DOHH2 (cell line): ENCODE data around the gene RPH3AL.

Experiments
- H3F3A ChIP-seq: fragments of 200-600 bp; sonication (generic), shearing (Covaris generic); 2 replicates; pipeline ENCODE4 v1.6.0; 2016; ENCODE audit warnings: antibody characterized with exemption, mild to moderate bottlenecking; ENCODE audit not compliant: control insufficient read depth, insufficient read depth
- H3K27ac ChIP-seq: fragments of 200-600 bp; sonication (generic); 2 replicates; pipeline ENCODE4 v1.5.1; 2014; ENCODE audit warnings: low read depth, mild to moderate bottlenecking, low read length, moderate library complexity
- H3K27me3 ChIP-seq: fragments of 200-600 bp; sonication (generic); 2 replicates; pipeline ENCODE4 v1.6.1; 2014; ENCODE audit warnings: mild to moderate bottlenecking, low read length, mixed read lengths; ENCODE audit not compliant: control insufficient read depth
- H3K36me3 ChIP-seq: fragments of 200-600 bp; sonication (generic); 2 replicates; pipeline ENCODE4 v1.6.1; 2014; ENCODE audit warnings: mild to moderate bottlenecking, low read length, moderate library complexity, mixed read lengths; ENCODE audit not compliant: control insufficient read depth
- H3K4me1 ChIP-seq: fragments of 200-600 bp; sonication (generic); 2 replicates; pipeline ENCODE4 v1.6.1; 2014; ENCODE audit warnings: mild to moderate bottlenecking, low read length, mixed read lengths; ENCODE audit not compliant: control insufficient read depth
- H3K4me2 ChIP-seq: fragments of 200-600 bp; sonication (generic); 2 replicates; pipeline ENCODE4 v1.6.0; 2014; ENCODE audit warnings: mild to moderate bottlenecking, low read length, moderate library complexity
- H3K4me3 ChIP-seq: fragments of 200-600 bp; sonication (generic); 2 replicates; pipeline ENCODE4 v1.5.1; 2014; ENCODE audit warnings: mild to moderate bottlenecking, low read length, mixed read lengths
- H3K79me2 ChIP-seq: fragments of 200-600 bp; sonication (generic); 2 replicates; pipeline ENCODE4 v1.6.1; 2014; ENCODE audit warnings: mild to moderate bottlenecking, low read length, mixed read lengths; ENCODE audit not compliant: control insufficient read depth
- H3K9me2 ChIP-seq: fragments of 200-600 bp; sonication (generic); replicated peaks from 2 replicates; pipeline ENCODE4 v1.6.1; 2014; ENCODE audit warnings: mild to moderate bottlenecking, low read length, mixed read lengths; ENCODE audit not compliant: control insufficient read depth
- H3K9me3 ChIP-seq: fragments of 200-600 bp; sonication (generic); 2 replicates; pipeline ENCODE4 v1.6.1; 2014; ENCODE audit warnings: antibody characterized with exemption, low read length, mixed read lengths; ENCODE audit not compliant: control insufficient read depth, insufficient read depth
- H4K20me1 ChIP-seq: fragments of 200-600 bp; sonication (generic); 2 replicates; pipeline ENCODE4 v1.6.0; 2014; ENCODE audit warnings: low read depth, mild to moderate bottlenecking, antibody characterized with exemption, low read length, moderate library complexity; ENCODE audit not compliant: control insufficient read depth, insufficient read depth
- CTCF ChIP-seq: fragments of 200-600 bp; sonication (generic); IDR thresholded peaks from one replicate; pipeline ENCODE4 v1.5.1; 2014; ENCODE audit warnings: antibody characterized with exemption, mild to moderate bottlenecking, low read depth, low read length; ENCODE audit not compliant: poor library complexity, severe bottlenecking
- EZH2phosphoT487 ChIP-seq: fragments of 200-600 bp; sonication (generic); IDR thresholded peaks from 2 replicates; pipeline ENCODE4 v1.6.1; 2017; ENCODE audit warnings: borderline replicate concordance, mild to moderate bottlenecking, antibody characterized with exemption, low read length, moderate library complexity, mixed read lengths

RPH3AL gene

GRCh38 chr17:350706-351448 is 1.7 kb downstream of the RPH3AL start:
- H4K20me1 ChIP-seq, result no peaks in the 10 kb centered on the region

GRCh38 chr17:349666-350065 is 2.9 kb downstream of the RPH3AL start:
- H3K4me1 ChIP-seq, result no peaks in the 10 kb centered on the region
- no peak overlapping the region for H3K4me3 ChIP-seq
- H3K79me2 ChIP-seq, result no peaks in the 10 kb centered on the region

More at GRCh38 chr17:350706-351448, 1.7 kb downstream of the RPH3AL start:
- TF ChIP-seq EZH2phosphoT487, result no peak
- no peak for TF ChIP-seq CTCF
- peaks cover 12% of the 10 kb centered on the region; the same call in 1 of the 2 replicates for H3K9me3 ChIP-seq
- H3K36me3 ChIP-seq, result no peaks in the 10 kb centered on the region
- H3K79me2 ChIP-seq, result no peaks in the 10 kb centered on the region
- no peaks in the 10 kb centered on the region for H3K4me1 ChIP-seq
- no peak overlapping the region for H3K4me3 ChIP-seq
- no peaks in the 10 kb centered on the region for H3K27me3 ChIP-seq
- no peaks in the 10 kb centered on the region for H3K9me2 ChIP-seq
- no peak overlapping the region for H3K27ac ChIP-seq
- H3K4me2 ChIP-seq, result no peak overlapping the region
- no peaks in the 10 kb centered on the region for H3F3A ChIP-seq

GRCh38 chr17:348692-349425 is 3.7 kb downstream of the RPH3AL start:
- Histone ChIP-seq H3K4me1 (no peaks in the 10 kb centered on the region), H3K4me3 (no peak overlapping the region), H3K9me3 (no peaks in the 10 kb centered on the region), H4K20me1 (no peaks in the 10 kb centered on the region), H3K27me3 (no peaks in the 10 kb centered on the region), H3K4me2 (no peak overlapping the region), H3F3A (no peaks in the 10 kb centered on the region), H3K36me3 (no peaks in the 10 kb centered on the region), H3K9me2 (no peaks in the 10 kb centered on the region), H3K79me2 (no peaks in the 10 kb centered on the region), H3K27ac (no peak overlapping the region)
- TF ChIP-seq EZH2phosphoT487, result no peak
- TF ChIP-seq CTCF, result no peak

More at GRCh38 chr17:349666-350065, 2.9 kb downstream of the RPH3AL start:
- H3K9me2 ChIP-seq, result no peaks in the 10 kb centered on the region
- H3F3A ChIP-seq, result no peaks in the 10 kb centered on the region
- H3K27ac ChIP-seq, result no peak overlapping the region
- no peaks in the 10 kb centered on the region for H3K36me3 ChIP-seq
- H3K4me2 ChIP-seq, result no peak overlapping the region
- H3K9me3 ChIP-seq, result peaks cover 4% of the 10 kb centered on the region; the same call in 1 of the 2 replicates
- H3K27me3 ChIP-seq, result no peaks in the 10 kb centered on the region
- no peaks in the 10 kb centered on the region for H4K20me1 ChIP-seq
- TF ChIP-seq CTCF (no peak), EZH2phosphoT487 (no peak)
